H9 (cell line): ENCODE results near the gene C16orf92. TPM values are rescaled to one million over a fixed set of nuclear protein-coding genes. Genes with fewer than 3 reads are reported as not detected.

Source experiments
- DNase-seq: peaks from one replicate; pipeline ENCODE4 v3.0.0-alpha.2; 2017
- H2AFZ ChIP-seq: one replicate; pipeline ENCODE4 v1.6.1; 2013; ENCODE audit warnings: mild to moderate bottlenecking, low read length, control low read depth, moderate library complexity
- H2AK5ac ChIP-seq: 2 replicates; pipeline ENCODE4 v1.6.1; 2013; ENCODE audit warnings: low read length, control low read depth, mixed read lengths; ENCODE audit not compliant: insufficient read length
- H2BK120ac ChIP-seq: one replicate; pipeline ENCODE4 v1.6.1; 2013; ENCODE audit warnings: low read depth, mild to moderate bottlenecking, low read length, control low read depth, inconsistent platforms; ENCODE audit not compliant: poor library complexity, severe bottlenecking
- H2BK12ac ChIP-seq: 2 replicates; pipeline ENCODE4 v1.6.1; 2013; ENCODE audit warnings: low read length, control low read depth, mixed read lengths, low read depth; ENCODE audit not compliant: insufficient read length
- H2BK15ac ChIP-seq: 2 replicates; pipeline ENCODE4 v1.6.1; 2013; ENCODE audit warnings: low read depth, low read length, control low read depth
- H2BK20ac ChIP-seq: one replicate; pipeline ENCODE4 v1.6.1; 2013; ENCODE audit warnings: low read depth, mild to moderate bottlenecking, low read length, control low read depth, inconsistent platforms; ENCODE audit not compliant: poor library complexity, severe bottlenecking
- H2BK5ac ChIP-seq: 2 replicates; pipeline ENCODE4 v1.6.1; 2013; ENCODE audit warnings: low read length, control low read depth, mixed read lengths; ENCODE audit not compliant: insufficient read length
- H3K14ac ChIP-seq: 2 replicates; pipeline ENCODE4 v1.6.1; 2013; ENCODE audit warnings: low read length, control low read depth; ENCODE audit not compliant: insufficient read depth
- H3K18ac ChIP-seq: 2 replicates; pipeline ENCODE4 v1.6.1; 2013; ENCODE audit warnings: low read depth, mild to moderate bottlenecking, mixed read lengths, low read length, control low read depth; ENCODE audit not compliant: insufficient read length
- H3K23ac ChIP-seq: 2 replicates; pipeline ENCODE4 v1.6.1; 2013; ENCODE audit warnings: low read length, control low read depth, mixed read lengths, low read depth; ENCODE audit not compliant: insufficient read length
- H3K23me2 ChIP-seq: 2 replicates; pipeline ENCODE4 v1.6.1; 2013; ENCODE audit warnings: low read depth, mild to moderate bottlenecking, mixed read lengths, low read length, control low read depth; ENCODE audit not compliant: insufficient read length, poor library complexity, severe bottlenecking
- H3K27ac ChIP-seq: 2 replicates; pipeline ENCODE4 v1.5.1; 2013; ENCODE audit warnings: low read length, control low read depth, mixed read lengths, low read depth; ENCODE audit not compliant: insufficient read length
- H3K27me3 ChIP-seq: 2 replicates; pipeline ENCODE4 v1.6.1; 2013; ENCODE audit warnings: low read length, control low read depth, inconsistent platforms; ENCODE audit not compliant: insufficient read depth
- H3K4ac ChIP-seq: 2 replicates; pipeline ENCODE4 v1.6.1; 2013; ENCODE audit warnings: low read depth, mild to moderate bottlenecking, control low read depth, inconsistent platforms, low read length, moderate library complexity
- H3K4me1 ChIP-seq: 2 replicates; pipeline ENCODE4 v1.6.1; 2013; ENCODE audit warnings: low read length, control low read depth, inconsistent platforms; ENCODE audit not compliant: insufficient read depth
- H3K4me2 ChIP-seq: 2 replicates; pipeline ENCODE4 v1.6.1; 2013; ENCODE audit warnings: low read length, control low read depth, mixed read lengths; ENCODE audit not compliant: insufficient read length, insufficient read depth
- H3K56ac ChIP-seq: 2 replicates; pipeline ENCODE4 v1.6.1; 2013; ENCODE audit warnings: low read depth, mild to moderate bottlenecking, mixed read lengths, low read length, control low read depth; ENCODE audit not compliant: insufficient read length
- H3K79me1 ChIP-seq: 2 replicates; pipeline ENCODE4 v1.6.1; 2013; ENCODE audit warnings: low read depth, mild to moderate bottlenecking, moderate library complexity, low read length, control low read depth, inconsistent platforms; ENCODE audit not compliant: insufficient read depth, poor library complexity, severe bottlenecking
- H3K79me2 ChIP-seq: 2 replicates; pipeline ENCODE4 v1.6.1; 2013; ENCODE audit warnings: low read length, control low read depth, inconsistent platforms; ENCODE audit not compliant: insufficient read depth
- H3K9ac ChIP-seq: 2 replicates; pipeline ENCODE4 v1.6.1; 2013; ENCODE audit warnings: low read length, control low read depth, mixed read lengths; ENCODE audit not compliant: insufficient read length; ENCODE audit errors: extremely low read depth
- H3K9me3 ChIP-seq: one replicate; pipeline ENCODE4 v1.6.1; 2013; ENCODE audit warnings: low read depth, low read length, inconsistent platforms; ENCODE audit not compliant: control insufficient read depth
- H3T11ph ChIP-seq: one replicate; pipeline ENCODE4 v1.6.1; 2013; ENCODE audit warnings: mild to moderate bottlenecking, low read length, control low read depth, inconsistent platforms
- H4K20me1 ChIP-seq: one replicate; pipeline ENCODE4 v1.6.1; 2013; ENCODE audit not compliant: control insufficient read depth, insufficient read length, insufficient read depth
- H4K5ac ChIP-seq: 2 replicates; pipeline ENCODE4 v1.6.1; 2013; ENCODE audit warnings: low read depth, mild to moderate bottlenecking, mixed read lengths, low read length, control low read depth; ENCODE audit not compliant: insufficient read length
- H4K8ac ChIP-seq: replicated peaks from 2 replicates; pipeline ENCODE4 v1.6.1; 2013; ENCODE audit warnings: low read length, control low read depth, mixed read lengths, low read depth; ENCODE audit not compliant: insufficient read length
- H4K91ac ChIP-seq: 2 replicates; pipeline ENCODE4 v1.6.1; 2013; ENCODE audit warnings: low read depth, mild to moderate bottlenecking, moderate library complexity, mixed read lengths, low read length, control low read depth; ENCODE audit not compliant: insufficient read length
- H3K27ac Mint-ChIP-seq, 3 experiments: 2 replicates in 2 of 3; 3 replicates in 1 of 3; pipeline ENCODE4 v1.8.0; 2020 to 2021; ENCODE audit warnings: mixed read lengths in 3 of 3, mild to moderate bottlenecking in 1 of 3, moderate library complexity in 1 of 3
- H3K27me3 Mint-ChIP-seq: 2 replicates; pipeline ENCODE4 v1.8.0; 2021; ENCODE audit warnings: low read depth, mild to moderate bottlenecking, moderate library complexity, mixed read lengths
- H3K36me3 Mint-ChIP-seq, 3 experiments: 2 replicates in 2 of 3; 3 replicates in 1 of 3; pipeline ENCODE4 v1.8.0; 2020 to 2021; ENCODE audit warnings: low read depth in 3 of 3, mixed read lengths in 3 of 3; ENCODE audit not compliant: insufficient read depth in 1 of 3
- H3K4me1 Mint-ChIP-seq, 2 experiments: 2 replicates each; pipeline ENCODE4 v1.8.0; 2020; ENCODE audit warnings: mixed read lengths in 2 of 2
- H3K4me3 Mint-ChIP-seq, 2 experiments: 2 replicates in 1 of 2; 3 replicates in 1 of 2; pipeline ENCODE4 v1.8.0; 2020 to 2021; ENCODE audit warnings: mild to moderate bottlenecking in 2 of 2, mixed read lengths in 2 of 2, moderate library complexity in 1 of 2
- H3K9me3 Mint-ChIP-seq, 2 experiments: 2 replicates in 1 of 2; 3 replicates in 1 of 2; pipeline ENCODE4 v1.8.0; 2020; ENCODE audit warnings: mild to moderate bottlenecking in 2 of 2, mixed read lengths in 2 of 2, moderate library complexity in 1 of 2
- CTCF ChIP-seq: fragments of 200-600 bp; sonication (generic); conservative IDR thresholded peaks from 3 replicates; pipeline ENCODE4 v1.8.0; 2021; ENCODE audit warnings: antibody characterized with exemption, mild to moderate bottlenecking
- WGBS: extraction: QIAGEN DNeasy Blood & Tissue Kit; methylation state at CpG from one replicate; pipeline ENCODE4 v1.1.7; 2013; ENCODE audit warnings: missing lambda C conversion rate, low lambda C conversion rate, mixed read lengths; ENCODE audit not compliant: insufficient read length; ENCODE audit errors: extremely low coverage; 5-methylcytosine and 5-hydroxymethylcytosine counted together
- total RNA-seq: library from RNA; stranded (reverse); gene quantifications from 2 replicates; pipeline ENCODE4 v1.2.1, GENCODE V29; 2021

C16orf92 gene
- total RNA-seq, 1 experiment from 2014 or later: not detected

GRCh38 chr16:30027588-30028437 lies 4.8 kb downstream of the C16orf92 start:
- Histone ChIP-seq H4K91ac (no peak overlapping the region), H4K20me1 (no peaks in the 10 kb centered on the region), H3K18ac (no peak overlapping the region), H3T11ph (no peak overlapping the region), H3K27me3 (no peaks in the 10 kb centered on the region), H2BK5ac (no peak overlapping the region), H3K79me1 (no peaks in the 10 kb centered on the region), H2BK120ac (no peak overlapping the region), H2BK20ac (no peak overlapping the region), H2AFZ (no peak overlapping the region), H3K79me2 (no peaks in the 10 kb centered on the region; the same call in 1 of the 2 replicates), H3K4me1 (peaks cover 3% of the 10 kb centered on the region; the same call in 1 of the 2 replicates), H4K5ac (no peak overlapping the region), H2AK5ac (no peak overlapping the region), H2BK15ac (no peak overlapping the region), H3K4me2 (no peak overlapping the region), H3K14ac (no peak overlapping the region), H3K27ac (no peak overlapping the region), H2BK12ac (no peak overlapping the region), H3K23me2 (peaks cover 20% of the 10 kb centered on the region), H3K23ac (no peak overlapping the region), H4K8ac (no peak overlapping the region), H3K4ac (no peak overlapping the region), H3K9ac (no peak overlapping the region), H3K56ac (no peak overlapping the region), H3K9me3 (no peaks in the 10 kb centered on the region)
- Mint-ChIP-seq H3K27ac (peak overlapping the region in 1 of 3 experiments; percentile 76; a peak in 2 of 7 replicates), H3K9me3 (no peaks in the 10 kb centered on the region; a peak in 1 of 5 replicates), H3K4me3 (peak overlapping the region in 1 of 2 experiments; percentile 53; a peak in 2 of 5 replicates), H3K27me3 (peaks cover 6% of the 10 kb centered on the region), H3K36me3 (peaks cover 6 to 16% (median 10%) of the 10 kb centered on the region in 3 experiments; a peak in 5 of 7 replicates), H3K4me1 (peaks cover 27 to 44% of the 10 kb centered on the region in 2 experiments)
- WGBS: no CpG with 5 or more reads among the region's 13 CpGs
- no peak for DNase-seq
- TF ChIP-seq CTCF: no peak
